Heart right ventricle (tissue), 16 donors: Measurements from ENCODE around the gene STX3. TPM values are rescaled to one million over a fixed set of nuclear protein-coding genes. Genes with fewer than 3 reads are reported as not detected.

Experiments
- ATAC-seq, 8 donors: fragments of 200-7000 bp; cut with Tn5 transposase; one replicate each; pipeline ENCODE4 v1.9.1; 2020; ENCODE audit warnings: mild to moderate bottlenecking in 8 of 8, moderate library complexity in 8 of 8, moderate number of reproducible peaks in 1 of 8
- DNase-seq, 2 donors: peaks; one replicate each; pipeline ENCODE4 v3.0.0-alpha.2; 2020
- H3K27ac ChIP-seq, 10 donors: fragments of 200-600 bp; sonication (generic) in 2 of 10; one replicate each; pipeline versions ENCODE4 v1.5.0 to v1.8.0; 2020 to 2022; ENCODE audit warnings: mild to moderate bottlenecking in 3 of 10
- H3K27me3 ChIP-seq, 7 donors: fragments of 200-600 bp; one replicate each; pipeline ENCODE4 v1.8.0; 2021 to 2022; ENCODE audit warnings: mild to moderate bottlenecking in 2 of 7
- H3K36me3 ChIP-seq, 9 donors: fragments of 200-600 bp; sonication (generic) in 1 of 9; one replicate each; pipeline versions ENCODE4 v1.5.0 to v1.8.0; 2020 to 2022; ENCODE audit warnings: mild to moderate bottlenecking in 2 of 9
- H3K4me1 ChIP-seq, 9 donors: fragments of 200-600 bp; sonication (generic) in 1 of 9; one replicate each; pipeline versions ENCODE4 v1.5.0 to v1.8.0; 2020 to 2022; ENCODE audit warnings: mild to moderate bottlenecking in 4 of 9
- H3K4me3 ChIP-seq, 10 donors: fragments of 200-600 bp; sonication (generic) in 2 of 10; one replicate each; pipeline versions ENCODE4 v1.5.0 to v1.8.0; 2020 to 2022; ENCODE audit warnings: mild to moderate bottlenecking in 7 of 10, moderate library complexity in 2 of 10
- H3K9me3 ChIP-seq, 11 donors: fragments of 200-600 bp in 10 of 11; sonication (generic) in 2 of 11; one replicate each; pipeline versions ENCODE4 v1.5.0 to v1.8.0; 2013 to 2022; ENCODE audit warnings: mild to moderate bottlenecking in 2 of 11, control low read depth in 1 of 11, moderate library complexity in 1 of 11
- WGBS, 2 donors: extraction: QIAGEN DNeasy Blood & Tissue Kit; methylation state at CpG; one replicate each; pipeline ENCODE4 v1.1.7; 2013; ENCODE audit warnings: inconsistent platforms in 1 of 2; 5-methylcytosine and 5-hydroxymethylcytosine counted together
- intact Hi-C, 10 donors: fragments of 100-400 bp; cut with DNase I; formaldehyde crosslinking; loops; one replicate each; pipeline versions ENCODE4 v1.11.1 to v1.14.2; 2022
- polyA plus RNA-seq, 2 donors: library from polyadenylated mRNA; stranded (reverse); fragments of 200-250 nt; gene quantifications; one replicate each; pipeline ENCODE4 v1.2.3, GENCODE V29; 2013
- total RNA-seq, 10 donors: library from RNA; stranded (reverse); fragmentation: NEBNext Ultra II Directional in 3 of 10; extraction: Animal tissue kit (Norgen Biotek cat#: 25700) in 3 of 10; gene quantifications; one replicate each; pipeline versions ENCODE4 v1.2.1 to v1.2.4, GENCODE V29; 2021 to 2023
- TF ChIP-seq, protein P1 (sequence below), 9 donors: fragments of 200-600 bp; sonication (generic) in 2 of 9; IDR thresholded peaks; one replicate each; pipeline versions ENCODE4 v1.5.0 to v1.8.0; 2021 to 2022; ENCODE audit warnings: antibody characterized with exemption in 9 of 9, mild to moderate bottlenecking in 5 of 9, moderate library complexity in 1 of 9
- donor health status: Arrhythmogenic right ventricular cardiomyopathy.
- donor health status: ischemic (EF 13 %, LVEDD 7.1; RV severe dilation, severe dysfunction).
- donor health status: healthy with polysubstance abuse.
- donor health status: DM: no; HTN: yes; CAD: no.
- donor health status: DM: no; HTN: no; CAD: no.
- donor health status: ischemic (EF 25% LVEDD 6.9; RV normal size, moderate dysfunction).
- donor health status: ischemic (EF 25% LVEDD 5.7; RV mildly dilated, moderate dysfunction).
- donor health status: healthy.
- donor health status: DM: yes; HTN: yes; CAD: no.
- donor health status: Ischemic cardiomyopathy.
- donor health status: ischemic (EF 35%, LVEDD 5.7; RV mildly dilated, moderate dysfunction).
- donor health status: nonischemic (EF 11% LVEDD 7.7; RV severe dilation, severe dysfunction).
- donor health status: DM: yes; HTN: yes; CAD: no.
- donor health status: PGD.
- donor health status: ischemic (EF 29% LVEDD 5.4; RV normal size, mild dysfunction).
- donor health status: nonischemic (EF 23%, LVEDD 6.1; RV moderate dilation, normal function).

STX3 gene
- total and polyA plus RNA-seq, 12 donors = 5.4 to 12.8 (median 8.7) TPM

DNA sequence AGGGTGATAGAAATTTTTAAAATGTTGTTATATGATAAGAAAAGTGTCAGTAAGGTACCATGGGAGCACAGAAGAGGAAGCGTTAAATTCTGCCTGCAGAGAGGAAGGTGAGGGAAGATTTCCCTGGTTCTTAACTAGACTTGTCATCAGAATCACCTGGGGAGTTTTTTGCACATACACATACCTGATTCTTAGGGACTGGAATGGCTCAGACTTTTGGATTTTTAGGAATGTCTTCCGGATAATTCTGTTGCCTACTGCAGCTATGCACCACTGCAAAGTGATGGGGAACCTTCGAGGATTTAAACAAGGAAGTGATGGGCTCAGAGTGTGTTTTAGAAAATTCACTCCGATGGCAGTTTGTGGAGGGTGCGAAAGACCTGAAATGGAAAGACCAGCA, 21.9 kb downstream of the STX3 start:
- H3K27ac ChIP-seq = no peak overlapping the region
- DNase-seq (no peak), ATAC-seq (no peak)
- TF ChIP-seq, protein P1, sequence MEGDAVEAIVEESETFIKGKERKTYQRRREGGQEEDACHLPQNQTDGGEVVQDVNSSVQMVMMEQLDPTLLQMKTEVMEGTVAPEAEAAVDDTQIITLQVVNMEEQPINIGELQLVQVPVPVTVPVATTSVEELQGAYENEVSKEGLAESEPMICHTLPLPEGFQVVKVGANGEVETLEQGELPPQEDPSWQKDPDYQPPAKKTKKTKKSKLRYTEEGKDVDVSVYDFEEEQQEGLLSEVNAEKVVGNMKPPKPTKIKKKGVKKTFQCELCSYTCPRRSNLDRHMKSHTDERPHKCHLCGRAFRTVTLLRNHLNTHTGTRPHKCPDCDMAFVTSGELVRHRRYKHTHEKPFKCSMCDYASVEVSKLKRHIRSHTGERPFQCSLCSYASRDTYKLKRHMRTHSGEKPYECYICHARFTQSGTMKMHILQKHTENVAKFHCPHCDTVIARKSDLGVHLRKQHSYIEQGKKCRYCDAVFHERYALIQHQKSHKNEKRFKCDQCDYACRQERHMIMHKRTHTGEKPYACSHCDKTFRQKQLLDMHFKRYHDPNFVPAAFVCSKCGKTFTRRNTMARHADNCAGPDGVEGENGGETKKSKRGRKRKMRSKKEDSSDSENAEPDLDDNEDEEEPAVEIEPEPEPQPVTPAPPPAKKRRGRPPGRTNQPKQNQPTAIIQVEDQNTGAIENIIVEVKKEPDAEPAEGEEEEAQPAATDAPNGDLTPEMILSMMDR (IDR thresholded peaks at IDR 0.05) = no peak
- no peaks in the 10 kb centered on the region for H3K27me3 ChIP-seq
- H3K4me3 ChIP-seq = no peak overlapping the region
- intact Hi-C loops = no loop called here
- peaks cover 0 to 39% (median 12%) of the 10 kb centered on the region in 9 donors for H3K4me1 ChIP-seq
- WGBS, 2 donors = 86 to 90% methylated on average over 5 of the region's 5 CpGs
- peaks cover 0 to 61% (median 22%) of the 10 kb centered on the region in 9 donors for H3K36me3 ChIP-seq
- no peaks in the 10 kb centered on the region for H3K9me3 ChIP-seq

DNA sequence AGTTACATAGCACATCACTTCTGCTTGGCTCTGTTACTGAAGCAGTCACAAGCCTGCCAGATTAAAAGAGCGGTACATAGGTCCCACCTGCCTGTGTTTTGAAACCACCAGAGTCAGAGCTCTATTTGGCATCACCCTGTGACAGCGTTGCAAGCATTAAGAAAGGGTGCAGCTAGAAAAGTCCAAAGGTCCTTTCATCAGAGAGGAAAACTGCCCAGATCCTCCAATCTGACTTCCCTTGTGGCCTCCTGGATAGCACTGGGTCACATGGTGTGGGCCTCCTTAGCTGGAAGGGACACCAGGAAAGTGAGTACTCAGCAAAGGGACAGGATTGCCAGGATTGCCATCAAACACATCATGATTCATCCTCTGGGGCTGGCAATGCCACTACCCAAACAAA, 22.9 kb downstream of the STX3 start:
- Histone ChIP-seq H3K4me3 (no peak overlapping the region), H3K27ac (no peak overlapping the region), H3K27me3 (no peaks in the 10 kb centered on the region), H3K4me1 (peaks cover 0 to 30% (median 5%) of the 10 kb centered on the region in 9 donors), H3K36me3 (peaks cover 0 to 59% (median 22%) of the 10 kb centered on the region in 9 donors), H3K9me3 (no peaks in the 10 kb centered on the region)
- no peak for DNase-seq
- TF ChIP-seq, protein P1 (IDR thresholded peaks at IDR 0.05) = no peak
- 78 to 86% methylated on average over 2 of the region's 2 CpGs for WGBS, 2 donors
- intact Hi-C loops = no loop called here
- peak in 1 of 8 donors; percentile 48 for ATAC-seq

DNA sequence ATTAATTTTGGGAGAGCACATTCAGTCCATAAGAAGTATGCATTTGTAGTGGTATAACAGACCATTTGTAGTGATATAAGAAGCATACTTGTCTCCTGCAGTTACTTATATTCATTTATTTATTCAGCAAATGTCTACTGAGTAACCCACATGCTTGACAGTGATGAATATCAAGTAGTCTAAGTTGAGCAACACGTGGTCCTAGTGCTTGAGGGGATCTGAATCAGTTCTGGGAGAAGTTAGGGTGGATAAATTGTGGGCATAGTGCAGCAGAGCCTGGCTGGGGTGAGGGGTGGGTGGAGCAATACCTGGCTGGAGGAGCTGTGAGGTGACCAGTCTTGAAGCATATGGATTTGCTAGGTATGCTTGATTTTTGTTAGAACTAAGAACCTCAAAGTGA, 24.3 kb downstream of the STX3 start:
- no peak for DNase-seq
- H3K4me3 ChIP-seq = no peak overlapping the region
- no peak overlapping the region for H3K27ac ChIP-seq
- intact Hi-C loops = no loop called here
- TF ChIP-seq, protein P1 (IDR thresholded peaks at IDR 0.05) = no peak
- no peaks in the 10 kb centered on the region for H3K27me3 ChIP-seq
- H3K9me3 ChIP-seq = no peaks in the 10 kb centered on the region
- no peak for ATAC-seq
- H3K36me3 ChIP-seq = peaks cover 0 to 45% (median 11%) of the 10 kb centered on the region in 9 donors
- WGBS, 2 donors = 59 to 68% methylated on average over 1 of the region's 1 CpG
- H3K4me1 ChIP-seq = peaks cover 0 to 35% (median 0%) of the 10 kb centered on the region in 9 donors

DNA sequence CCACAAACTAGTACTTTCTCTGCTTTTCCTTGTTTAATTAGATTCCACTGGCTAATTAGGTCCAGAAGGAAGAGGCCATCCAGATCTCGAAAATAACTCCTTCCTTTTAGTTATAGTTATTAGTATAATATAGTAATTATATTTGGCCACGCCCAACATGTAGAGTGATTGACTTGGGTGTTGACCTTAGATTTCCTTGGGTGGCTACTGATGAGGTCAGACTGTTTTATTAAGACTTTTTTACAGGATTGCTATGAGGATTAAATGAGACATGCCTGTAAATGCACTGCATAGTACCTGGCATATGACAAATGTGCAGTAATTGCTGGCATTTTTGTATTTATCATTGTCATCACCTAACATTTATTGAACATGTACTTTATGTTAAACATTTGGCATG, 26.9 kb downstream of the STX3 start:
- DNase-seq (no peak), ATAC-seq (no peak)
- Histone ChIP-seq H3K36me3 (peaks cover 0 to 24% (median 0%) of the 10 kb centered on the region in 9 donors), H3K4me1 (peaks cover 0 to 34% (median 9%) of the 10 kb centered on the region in 9 donors), H3K27me3 (no peaks in the 10 kb centered on the region), H3K9me3 (no peaks in the 10 kb centered on the region), H3K4me3 (no peak overlapping the region), H3K27ac (no peak overlapping the region)
- TF ChIP-seq, protein P1 (IDR thresholded peaks at IDR 0.05) = no peak
- WGBS, 2 donors = 74 to 82% methylated on average over 2 of the region's 2 CpGs
- intact Hi-C loops = no loop called here
